Rectal smooth muscle tissue (tissue), 1 donor: ENCODE measurements around the gene KRT33B.

Experiments
- H3K27ac ChIP-seq: one replicate; pipeline ENCODE4 v1.7.0; 2013; ENCODE audit warnings: low read depth, low read length, inconsistent platforms
- H3K27me3 ChIP-seq: one replicate; pipeline ENCODE4 v1.7.0; 2013; ENCODE audit warnings: low read length; ENCODE audit not compliant: control insufficient read depth, insufficient read depth
- H3K36me3 ChIP-seq: one replicate; pipeline ENCODE4 v1.7.0; 2013; ENCODE audit warnings: low read length; ENCODE audit not compliant: control insufficient read depth, insufficient read depth
- H3K4me1 ChIP-seq: one replicate; pipeline ENCODE4 v1.7.0; 2013; ENCODE audit warnings: low read length; ENCODE audit not compliant: control insufficient read depth, insufficient read depth
- H3K4me3 ChIP-seq: one replicate; pipeline ENCODE4 v1.7.0; 2013; ENCODE audit warnings: low read length
- H3K9ac ChIP-seq: one replicate; pipeline ENCODE4 v1.7.0; 2013; ENCODE audit warnings: low read length

The KRT33B gene

GRCh38 chr17:41338961-41339485 lies 30.6 kb downstream of the KRT33B start:
- Histone ChIP-seq H3K36me3 (no peaks in the 10 kb centered on the region), H3K27me3 (no peaks in the 10 kb centered on the region), H3K4me3 (no peak overlapping the region), H3K9ac (no peak overlapping the region), H3K4me1 (no peaks in the 10 kb centered on the region), H3K27ac (no peak overlapping the region)

- Histone ChIP-seq H3K4me1 (no peaks in the 10 kb centered on the region), H3K27ac (no peak overlapping the region), H3K9ac (no peak overlapping the region), H3K4me3 (no peak overlapping the region), H3K36me3 (no peaks in the 10 kb centered on the region), H3K27me3 (no peaks in the 10 kb centered on the region)
These were observed 33.9 kb downstream of the KRT33B start for GRCh38 chr17:41335747-41336146.

GRCh38 chr17:41334385-41335305 lies 35.0 kb downstream of the KRT33B start:
- H3K36me3 ChIP-seq, result no peaks in the 10 kb centered on the region
- no peaks in the 10 kb centered on the region for H3K27me3 ChIP-seq
- H3K4me1 ChIP-seq, result no peaks in the 10 kb centered on the region
- H3K4me3 ChIP-seq, result no peak overlapping the region
- no peak overlapping the region for H3K27ac ChIP-seq
- H3K9ac ChIP-seq, result no peak overlapping the region

GRCh38 chr17:41333836-41334235 lies 35.8 kb downstream of the KRT33B start:
- H3K36me3 ChIP-seq, result no peaks in the 10 kb centered on the region
- no peaks in the 10 kb centered on the region for H3K4me1 ChIP-seq
- no peak overlapping the region for H3K9ac ChIP-seq
- no peak overlapping the region for H3K27ac ChIP-seq
- H3K4me3 ChIP-seq, result no peak overlapping the region
- H3K27me3 ChIP-seq, result no peaks in the 10 kb centered on the region

GRCh38 chr17:41333098-41333497 lies 36.5 kb downstream of the KRT33B start:
- Histone ChIP-seq H3K27me3 (peaks cover 4% of the 10 kb centered on the region), H3K9ac (no peak overlapping the region), H3K27ac (no peak overlapping the region), H3K4me1 (no peaks in the 10 kb centered on the region), H3K36me3 (no peaks in the 10 kb centered on the region), H3K4me3 (no peak overlapping the region)

- Histone ChIP-seq H3K27ac (no peak overlapping the region), H3K27me3 (peaks cover 4% of the 10 kb centered on the region), H3K36me3 (no peaks in the 10 kb centered on the region), H3K4me3 (no peak overlapping the region), H3K9ac (no peak overlapping the region), H3K4me1 (no peaks in the 10 kb centered on the region)
These were observed 37.4 kb downstream of the KRT33B start for GRCh38 chr17:41332239-41332638.

GRCh38 chr17:41331606-41332005 lies 38.0 kb downstream of the KRT33B start:
- no peaks in the 10 kb centered on the region for H3K4me1 ChIP-seq
- no peak overlapping the region for H3K9ac ChIP-seq
- no peak overlapping the region for H3K27ac ChIP-seq
- H3K27me3 ChIP-seq, result peaks cover 4% of the 10 kb centered on the region
- no peak overlapping the region for H3K4me3 ChIP-seq
- H3K36me3 ChIP-seq, result no peaks in the 10 kb centered on the region

GRCh38 chr17:41329279-41329948 lies 40.2 kb downstream of the KRT33B start:
- H3K4me1 ChIP-seq, result no peaks in the 10 kb centered on the region
- no peaks in the 10 kb centered on the region for H3K36me3 ChIP-seq
- H3K9ac ChIP-seq, result no peak overlapping the region

GRCh38 chr17:41328207-41328606 lies 41.4 kb downstream of the KRT33B start:
- Histone ChIP-seq H3K27ac (no peak overlapping the region), H3K9ac (no peak overlapping the region), H3K27me3 (peaks cover 4% of the 10 kb centered on the region), H3K36me3 (no peaks in the 10 kb centered on the region), H3K4me3 (no peak overlapping the region), H3K4me1 (no peaks in the 10 kb centered on the region)

More at GRCh38 chr17:41329279-41329948, 40.2 kb downstream of the KRT33B start:
- no peak overlapping the region for H3K4me3 ChIP-seq
- H3K27me3 ChIP-seq, result peaks cover 4% of the 10 kb centered on the region
- H3K27ac ChIP-seq, result no peak overlapping the region

GRCh38 chr17:41327411-41328120 lies 42.0 kb downstream of the KRT33B start:
- H3K27ac ChIP-seq, result no peak overlapping the region
- no peaks in the 10 kb centered on the region for H3K4me1 ChIP-seq
- H3K27me3 ChIP-seq, result peaks cover 4% of the 10 kb centered on the region
- no peak overlapping the region for H3K9ac ChIP-seq
- H3K4me3 ChIP-seq, result no peak overlapping the region
- H3K36me3 ChIP-seq, result no peaks in the 10 kb centered on the region

- no peak overlapping the region for H3K27ac ChIP-seq
- H3K4me3 ChIP-seq, result no peak overlapping the region
- peaks cover 4% of the 10 kb centered on the region for H3K27me3 ChIP-seq
- H3K9ac ChIP-seq, result no peak overlapping the region
- no peaks in the 10 kb centered on the region for H3K36me3 ChIP-seq
- no peaks in the 10 kb centered on the region for H3K4me1 ChIP-seq
These were observed 43.2 kb downstream of the KRT33B start for GRCh38 chr17:41326173-41327145.
